Mucosa of rectum (tissue), 2 donors: ENCODE results near the gene ASF1A.

Source experiments
- H3K27ac ChIP-seq, 2 donors: one replicate each; pipeline ENCODE4 v1.7.0; 2013; ENCODE audit warnings: inconsistent platforms in 2 of 2, low read depth in 2 of 2, low read length in 2 of 2
- H3K27me3 ChIP-seq, 2 donors: one replicate each; pipeline ENCODE4 v1.7.0; 2013; ENCODE audit warnings: low read length in 2 of 2; ENCODE audit not compliant: control insufficient read depth in 2 of 2, insufficient read depth in 2 of 2
- H3K36me3 ChIP-seq, 2 donors: one replicate each; pipeline ENCODE4 v1.7.0; 2013; ENCODE audit warnings: low read length in 2 of 2; ENCODE audit not compliant: control insufficient read depth in 2 of 2, insufficient read depth in 2 of 2
- H3K4me1 ChIP-seq, 2 donors: one replicate each; pipeline ENCODE4 v1.7.0; 2013; ENCODE audit warnings: low read length in 2 of 2, mild to moderate bottlenecking in 1 of 2; ENCODE audit not compliant: control insufficient read depth in 2 of 2, insufficient read depth in 2 of 2
- H3K4me3 ChIP-seq, 2 donors: one replicate each; pipeline ENCODE4 v1.7.0; 2013; ENCODE audit warnings: low read length in 2 of 2
- H3K9ac ChIP-seq, 2 donors: one replicate each; pipeline ENCODE4 v1.7.0; 2013; ENCODE audit warnings: low read length in 2 of 2, low read depth in 1 of 2, mild to moderate bottlenecking in 1 of 2
- H3K9me3 ChIP-seq, 2 donors: one replicate each; pipeline ENCODE4 v1.7.0; 2013; ENCODE audit warnings: low read length in 2 of 2; ENCODE audit not compliant: control insufficient read depth in 2 of 2
- donor health status: healthy.
- donor health status: Normal muscosa, but diverticular disease.

Gene ASF1A

GRCh38 chr6:118908441-118908840, 14.5 kb downstream of the ASF1A start:
- no peaks in the 10 kb centered on the region for H3K27me3 ChIP-seq
- H3K9ac ChIP-seq, result no peak overlapping the region
- H3K9me3 ChIP-seq, result no peaks in the 10 kb centered on the region
- no peak overlapping the region for H3K4me3 ChIP-seq
- H3K4me1 ChIP-seq, result no peaks in the 10 kb centered on the region
- H3K27ac ChIP-seq, result no peak overlapping the region
- H3K36me3 ChIP-seq, result peaks cover 54 to 63% of the 10 kb centered on the region in 2 donors

- Histone ChIP-seq H3K27me3 (no peaks in the 10 kb centered on the region), H3K4me3 (no peak overlapping the region), H3K27ac (no peak overlapping the region), H3K9me3 (no peaks in the 10 kb centered on the region), H3K9ac (no peak overlapping the region), H3K4me1 (no peaks in the 10 kb centered on the region), H3K36me3 (peaks cover 62 to 65% of the 10 kb centered on the region in 2 donors)
These were observed 18.7 kb downstream of the ASF1A start for GRCh38 chr6:118912646-118913045.

- no peaks in the 10 kb centered on the region for H3K27me3 ChIP-seq
- H3K4me1 ChIP-seq, result no peaks in the 10 kb centered on the region
- H3K27ac ChIP-seq, result no peak overlapping the region
- H3K9ac ChIP-seq, result no peak overlapping the region
- no peaks in the 10 kb centered on the region for H3K9me3 ChIP-seq
- peaks cover 59 to 61% of the 10 kb centered on the region in 2 donors for H3K36me3 ChIP-seq
- no peak overlapping the region for H3K4me3 ChIP-seq
These were observed 19.2 kb downstream of the ASF1A start for GRCh38 chr6:118913161-118913560.

GRCh38 chr6:118914598-118914997, 20.6 kb downstream of the ASF1A start:
- no peak overlapping the region for H3K4me3 ChIP-seq
- H3K9ac ChIP-seq, result no peak overlapping the region
- H3K27me3 ChIP-seq, result no peaks in the 10 kb centered on the region
- H3K9me3 ChIP-seq, result no peaks in the 10 kb centered on the region
- no peak overlapping the region for H3K27ac ChIP-seq
- H3K36me3 ChIP-seq, result peaks cover 52 to 57% of the 10 kb centered on the region in 2 donors
- H3K4me1 ChIP-seq, result no peaks in the 10 kb centered on the region

- Histone ChIP-seq H3K36me3 (peaks cover 58 to 62% of the 10 kb centered on the region in 2 donors), H3K9ac (no peak overlapping the region), H3K9me3 (no peaks in the 10 kb centered on the region)
These were observed 23.8 kb downstream of the ASF1A start for GRCh38 chr6:118917546-118918328.

GRCh38 chr6:118918329-118918725, 24.4 kb downstream of the ASF1A start:
- Histone ChIP-seq H3K4me1 (no peaks in the 10 kb centered on the region), H3K27me3 (no peaks in the 10 kb centered on the region), H3K4me3 (no peak overlapping the region), H3K9ac (no peak overlapping the region), H3K36me3 (peaks cover 59 to 63% of the 10 kb centered on the region in 2 donors), H3K27ac (no peak overlapping the region), H3K9me3 (no peaks in the 10 kb centered on the region)

More at GRCh38 chr6:118917546-118918328, 23.8 kb downstream of the ASF1A start:
- Histone ChIP-seq H3K27me3 (no peaks in the 10 kb centered on the region), H3K4me3 (no peak overlapping the region), H3K4me1 (no peaks in the 10 kb centered on the region), H3K27ac (no peak overlapping the region)

- Histone ChIP-seq H3K9me3 (no peaks in the 10 kb centered on the region), H3K4me1 (no peaks in the 10 kb centered on the region), H3K36me3 (peaks cover 45 to 52% of the 10 kb centered on the region in 2 donors), H3K27me3 (no peaks in the 10 kb centered on the region), H3K27ac (no peak overlapping the region), H3K4me3 (no peak overlapping the region), H3K9ac (no peak overlapping the region)
These were observed 27.1 kb downstream of the ASF1A start for GRCh38 chr6:118921084-118921483.

- Histone ChIP-seq H3K36me3 (peaks cover 37 to 48% of the 10 kb centered on the region in 2 donors), H3K4me3 (no peak overlapping the region), H3K27me3 (no peaks in the 10 kb centered on the region), H3K9ac (no peak overlapping the region), H3K27ac (no peak overlapping the region), H3K9me3 (no peaks in the 10 kb centered on the region), H3K4me1 (no peaks in the 10 kb centered on the region)
These were observed 29.1 kb downstream of the ASF1A start for GRCh38 chr6:118923035-118923434.

- Histone ChIP-seq H3K9me3 (no peaks in the 10 kb centered on the region), H3K4me1 (peaks cover 5 to 10% of the 10 kb centered on the region in 2 donors), H3K36me3 (peaks cover 12 to 17% of the 10 kb centered on the region in 2 donors), H3K27ac (no peak overlapping the region), H3K27me3 (no peaks in the 10 kb centered on the region), H3K9ac (no peak overlapping the region), H3K4me3 (no peak overlapping the region)
These were observed 36.7 kb downstream of the ASF1A start for GRCh38 chr6:118930680-118931079.

GRCh38 chr6:118931436-118931835, 37.5 kb downstream of the ASF1A start:
- H3K36me3 ChIP-seq, result peaks cover 12 to 17% of the 10 kb centered on the region in 2 donors
- H3K4me1 ChIP-seq, result peaks cover 5 to 10% of the 10 kb centered on the region in 2 donors
- H3K4me3 ChIP-seq, result no peak overlapping the region
- H3K9ac ChIP-seq, result no peak overlapping the region
- no peaks in the 10 kb centered on the region for H3K9me3 ChIP-seq
- no peak overlapping the region for H3K27ac ChIP-seq
- H3K27me3 ChIP-seq, result no peaks in the 10 kb centered on the region
